A549 (cell line): ENCODE measurements around the gene DLG4. TPM values are rescaled to one million over a fixed set of nuclear protein-coding genes. Genes with fewer than 3 reads are reported as not detected.
A peak's percentile ranks its signal among the peaks of the same experiment; 100 is the strongest.

Experiments
- ATAC-seq, 2 experiments: fragments of 200-7000 bp in 1 of 2; fragments of >200 bp in 1 of 2; cut with Nextera tagmentation in 1 of 2; cut with Tn5 transposase in 1 of 2; 3 replicates each; pipeline versions ENCODE4 v1.8.0 to v1.9.1; 2018 to 2020; ENCODE audit warnings: mild to moderate bottlenecking in 1 of 2, moderate library complexity in 1 of 2
- CTCF ChIA-PET: fragments of 300-600 bp; sonication (Branson Sonifier 250); formaldehyde crosslinking; extraction: SDS; loops from one replicate; lab custom pipeline; 2021; ENCODE audit warnings: antibody characterized with exemption, inconsistent platforms; lab: Yijun Ruan, JAX
- POLR2A ChIA-PET: fragments of 350-600 bp; formaldehyde crosslinking; extraction: SDS; loops from one replicate; lab custom pipeline; 2021; ENCODE audit warnings: antibody characterized with exemption, inconsistent platforms; lab: Yijun Ruan, JAX
- DNase-seq, 2 experiments: peaks; one replicate each; pipeline versions ENCODE4 v3.0.0 to v3.0.0-alpha.2; 2011 to 2016; ENCODE audit warnings: low read depth in 1 of 2, low spot score in 1 of 2
- FAIRE-seq: peaks from 2 replicates; lab custom pipeline; 2011; peaks lifted over from hg19 to GRCh38; lab: Jason Lieb, UNC
- H3K27ac ChIP-seq, 2 experiments: fragments of >200 bp; sonication (Bioruptor Twin); formaldehyde crosslinking; 3 replicates each; pipeline ENCODE4 v1.5.1; 2016 to 2017
- H3K4me1 ChIP-seq: fragments of >200 bp; sonication (Bioruptor Twin); formaldehyde crosslinking; 3 replicates; pipeline ENCODE4 v1.6.1; 2016
- H3K4me2 ChIP-seq: fragments of >200 bp; sonication (Bioruptor Twin); formaldehyde crosslinking; 3 replicates; pipeline ENCODE4 v1.6.1; 2016
- H3K4me3 ChIP-seq: fragments of >200 bp; sonication (Bioruptor Twin); formaldehyde crosslinking; 3 replicates; pipeline ENCODE4 v1.5.1; 2016
- H3K9me3 ChIP-seq: fragments of >200 bp; sonication (Bioruptor Twin); formaldehyde crosslinking; 3 replicates; pipeline ENCODE4 v1.6.1; 2016
- CBX8 ChIP-seq: fragments of 200-600 bp; sonication (generic); IDR thresholded peaks from 2 replicates; pipeline ENCODE4 v1.6.1; 2016
- CHD2 ChIP-seq: fragments of 150-350 bp; IDR thresholded peaks from 2 replicates; pipeline ENCODE4 v1.6.1; 2014; ENCODE audit warnings: low read length; ENCODE audit not compliant: partially characterized antibody
- EHF ChIP-seq: fragments of 250-450 bp; sonication (Bioruptor Pico); IDR thresholded peaks from 2 replicates; pipeline ENCODE4 v1.5.0; 2020; ENCODE audit warnings: mild to moderate bottlenecking
- EHMT2 ChIP-seq: fragments of 200-600 bp; sonication (generic); IDR thresholded peaks from 2 replicates; pipeline ENCODE4 v1.6.1; 2016; ENCODE audit warnings: antibody characterized with exemption, low read depth, mild to moderate bottlenecking, moderate library complexity
- ESRRA ChIP-seq: fragments of 150-350 bp; IDR thresholded peaks from 2 replicates; pipeline ENCODE4 v1.6.1; 2014; ENCODE audit warnings: mild to moderate bottlenecking, low read length, borderline replicate concordance
- HOXA7 ChIP-seq: fragments of 250-450 bp; sonication (Bioruptor Pico); IDR thresholded peaks from 2 replicates; pipeline ENCODE4 v1.5.0; 2020; ENCODE audit warnings: mild to moderate bottlenecking, moderate library complexity
- JUN ChIP-seq, 2 experiments: fragments of >200 bp; sonication (Bioruptor Twin); formaldehyde crosslinking; IDR thresholded peaks; 2 replicates in 1 of 2; 3 replicates in 1 of 2; pipeline ENCODE4 v1.6.1; 2016 to 2017
- KDM1A ChIP-seq: fragments of 200-600 bp; sonication (generic); IDR thresholded peaks from 2 replicates; pipeline ENCODE4 v1.6.1; 2016; ENCODE audit warnings: low read depth, mild to moderate bottlenecking
- MAZ ChIP-seq: fragments of 150-350 bp; IDR thresholded peaks from 2 replicates; pipeline ENCODE4 v1.6.1; 2014; ENCODE audit warnings: antibody characterized with exemption, low read depth, low read length, borderline replicate concordance
- NFE2L2 ChIP-seq: fragments of 150-350 bp; conservative IDR thresholded peaks from 2 replicates; pipeline ENCODE4 v1.6.1; 2014; ENCODE audit warnings: low read length
- NPAS2 ChIP-seq: fragments of 250-450 bp; sonication (Bioruptor Pico); IDR thresholded peaks from 2 replicates; pipeline ENCODE4 v1.8.0; 2022; ENCODE audit warnings: mild to moderate bottlenecking, moderate library complexity, borderline replicate concordance
- PHF8 ChIP-seq: fragments of 200-600 bp; sonication (generic); IDR thresholded peaks from 2 replicates; pipeline ENCODE4 v1.6.1; 2016; ENCODE audit warnings: low read depth, mild to moderate bottlenecking, antibody characterized with exemption, moderate library complexity, borderline replicate concordance
- RARB ChIP-seq: fragments of 250-450 bp; sonication (Bioruptor Pico); IDR thresholded peaks from 2 replicates; pipeline ENCODE4 v1.8.0; 2021; ENCODE audit warnings: mild to moderate bottlenecking, moderate library complexity
- RCOR1 ChIP-seq: fragments of 150-350 bp; IDR thresholded peaks from 2 replicates; pipeline ENCODE4 v1.6.1; 2014; ENCODE audit warnings: antibody characterized with exemption, low read length, low read depth
- RFX5 ChIP-seq: fragments of 450-650 bp; IDR thresholded peaks from 2 replicates; pipeline ENCODE4 v1.7.1; 2014; ENCODE audit warnings: antibody characterized with exemption, mild to moderate bottlenecking, moderate library complexity
- SMC3 ChIP-seq: fragments of >200 bp; sonication (Bioruptor Twin); formaldehyde crosslinking; IDR thresholded peaks from 3 replicates; pipeline ENCODE4 v1.6.1; 2018; ENCODE audit warnings: inconsistent platforms
- TFCP2L1 ChIP-seq: fragments of 250-450 bp; sonication (Bioruptor Pico); IDR thresholded peaks from 2 replicates; pipeline ENCODE4 v1.5.0; 2021; ENCODE audit warnings: mild to moderate bottlenecking
- TP53 ChIP-seq: fragments of 250-450 bp; sonication (Bioruptor Pico); IDR thresholded peaks from 2 replicates; pipeline ENCODE4 v1.5.0; 2021; ENCODE audit warnings: mild to moderate bottlenecking, moderate library complexity
- ZC3H11A ChIP-seq: fragments of 450-650 bp; IDR thresholded peaks from 2 replicates; pipeline ENCODE4 v1.6.1; 2014; ENCODE audit warnings: antibody characterized with exemption, mild to moderate bottlenecking
- ZNF302 ChIP-seq: fragments of 250-450 bp; sonication (Bioruptor Pico); IDR thresholded peaks from 2 replicates; pipeline ENCODE4 v1.9.0; 2021; ENCODE audit warnings: inconsistent platforms, mild to moderate bottlenecking, moderate library complexity
- WGBS: methylation state at CpG from one replicate; pipeline ENCODE4 v1.1.6; 2017; ENCODE audit errors: missing lambda C conversion rate; 5-methylcytosine and 5-hydroxymethylcytosine counted together
- polyA plus RNA-seq, 4 experiments: library from polyadenylated mRNA; depleted of rRNA in 3 of 4; stranded (reverse); fragments of >200 nt; fragmentation: RNase III in 1 of 4; extraction: RNeasy Plus Mini Kit Qiagen cat#74134 plus additional on column Dnase treatment in 1 of 4; gene quantifications; 2 replicates in 3 of 4; 3 replicates in 1 of 4; pipeline ENCODE4 v1.2.3, GENCODE V29; 2011 to 2017
- TF ChIP-seq, protein P1 (sequence below): fragments of 250-450 bp; sonication (Bioruptor Pico); IDR thresholded peaks from 2 replicates; pipeline ENCODE4 v1.5.0; 2020; ENCODE audit warnings: low read depth, mild to moderate bottlenecking, moderate library complexity
- TF ChIP-seq, protein P2 (sequence below): IDR thresholded peaks from 2 replicates; pipeline ENCODE4 v1.6.1; 2012
- TF ChIP-seq, protein P3 (sequence below): fragments of >200 bp; sonication (Bioruptor Twin); formaldehyde crosslinking; IDR thresholded peaks from 3 replicates; pipeline ENCODE4 v1.6.1; 2016
- TF ChIP-seq, protein P4 (sequence below): IDR thresholded peaks from 2 replicates; pipeline ENCODE4 v1.6.1; 2012

Gene DLG4
- polyA plus RNA-seq, 2 of the 4 experiments (the other 2 are of a cell fraction), result 8.3 to 21.3 TPM

DNA sequence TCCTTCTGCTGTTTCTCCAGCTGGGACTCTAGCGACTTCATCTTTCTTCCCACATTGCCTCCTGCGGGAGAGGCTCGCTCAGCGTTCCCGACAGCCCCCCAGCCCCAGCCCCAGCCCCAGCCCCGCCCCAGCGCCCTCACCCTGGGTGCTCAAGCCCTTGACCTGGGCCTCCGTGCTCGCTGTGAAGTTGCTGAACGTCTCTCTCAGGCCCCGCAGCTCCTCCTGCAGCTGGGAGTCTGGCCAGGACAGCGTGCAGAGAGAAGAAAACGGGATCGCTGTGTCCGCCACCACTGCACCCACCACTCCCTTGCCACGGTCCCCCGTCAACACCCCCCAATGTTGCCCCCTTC is 42.8 kb downstream of the DLG4 start:
- H3K4me2 ChIP-seq, result peak overlapping the region; percentile 100
- no peak for TF ChIP-seq EHF (CRISPR knock-in tag)
- no peak for TF ChIP-seq RFX5
- TF ChIP-seq CHD2, result no peak
- no peak for TF ChIP-seq KDM1A
- no peak for TF ChIP-seq HOXA7 (CRISPR knock-in tag)
- TF ChIP-seq NPAS2 (CRISPR knock-in tag), result no peak
- no peak for TF ChIP-seq RARB (CRISPR knock-in tag)
- no peak for TF ChIP-seq EHMT2
- DNase-seq, result no peak
- H3K27ac ChIP-seq, result peak overlapping the region; percentile 41 to 88; a peak in 5 of 6 replicates
- 20% methylated on average over 14 of the region's 17 CpGs for WGBS
- peaks cover 23% of the 10 kb centered on the region for H3K4me1 ChIP-seq
- POLR2A ChIA-PET, result interaction anchor here (0.6 to 1.5 kb wide), 6 partner anchors 9 to 141 kb away, joined by 3 to 7 read pairs (median 4); partner anchors contain the start of genes ACADVL, DLG4, DVL2 and SLC16A13
- FAIRE-seq, result no peak
- H3K4me3 ChIP-seq, result peak overlapping the region; percentile 54; the same call in 2 of the 3 replicates
- ATAC-seq, result 0 out of 6 replicates have a peak, but pooled peaks of 1 of the 2 experiments have one; percentile 2
- CTCF ChIA-PET, result interaction anchor here (0.7 to 10.7 kb wide), 42 partner anchors 9 to 262 kb away, joined by 3 to 314 read pairs (median 8); partner anchors contain the start of genes ACADVL, DLG4, SLC16A11 and SLC16A13
- no peaks in the 10 kb centered on the region for H3K9me3 ChIP-seq

DNA sequence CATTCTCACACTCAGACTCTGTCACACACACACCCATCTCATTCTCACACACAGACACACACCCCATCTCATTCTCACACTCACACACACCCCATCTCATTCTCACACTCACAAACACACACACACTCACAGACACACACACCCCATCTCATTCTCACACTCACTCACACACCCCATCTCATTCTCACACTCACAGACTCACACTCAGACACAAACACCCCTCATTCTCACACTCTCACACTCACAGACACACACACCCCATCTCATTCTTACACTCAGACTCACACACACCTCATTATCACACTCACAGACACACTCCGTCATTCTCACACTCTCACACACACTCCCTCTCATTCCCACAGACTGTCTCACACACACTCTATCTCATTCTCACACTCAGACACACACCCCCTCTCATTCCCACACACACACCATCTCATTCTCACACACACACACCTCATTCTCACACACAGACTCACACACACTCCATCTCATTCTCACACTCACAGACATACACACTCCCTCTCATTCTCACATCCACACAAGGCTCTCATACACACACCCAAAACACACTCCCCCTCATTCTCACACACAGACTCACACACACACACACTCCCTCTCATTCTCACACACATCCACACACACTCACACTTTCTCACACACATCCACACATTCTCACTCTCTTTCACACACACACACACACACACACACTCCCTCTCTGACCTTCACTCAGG is 43.4 kb downstream of the DLG4 start:
- WGBS, result 70% methylated on average over 1 of the region's 1 CpG
- CTCF ChIA-PET, result interaction anchor here (1.4 to 10.7 kb wide), 19 partner anchors 11 to 199 kb away, joined by 4 to 314 read pairs (median 12); partner anchors contain the start of gene SLC16A11
- Histone ChIP-seq H3K4me1 (peaks cover 24% of the 10 kb centered on the region), H3K9me3 (no peaks in the 10 kb centered on the region), H3K4me3 (no peak overlapping the region), H3K27ac (no peak overlapping the region; a peak in 1 of 6 replicates), H3K4me2 (no peak overlapping the region)
- no peak for DNase-seq
- FAIRE-seq, result no peak
- POLR2A ChIA-PET, result no interaction called here
- TF ChIP-seq, protein P1, sequence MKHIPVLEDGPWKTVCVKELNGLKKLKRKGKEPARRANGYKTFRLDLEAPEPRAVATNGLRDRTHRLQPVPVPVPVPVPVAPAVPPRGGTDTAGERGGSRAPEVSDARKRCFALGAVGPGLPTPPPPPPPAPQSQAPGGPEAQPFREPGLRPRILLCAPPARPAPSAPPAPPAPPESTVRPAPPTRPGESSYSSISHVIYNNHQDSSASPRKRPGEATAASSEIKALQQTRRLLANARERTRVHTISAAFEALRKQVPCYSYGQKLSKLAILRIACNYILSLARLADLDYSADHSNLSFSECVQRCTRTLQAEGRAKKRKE, result no peak
- TF ChIP-seq NFE2L2, result no peak
- no peak for TF ChIP-seq RARB (CRISPR knock-in tag)
- no peak for TF ChIP-seq PHF8
- no peak for TF ChIP-seq ZC3H11A
- TF ChIP-seq TP53 (CRISPR knock-in tag), result no peak
- TF ChIP-seq RFX5, result no peak
- no peak for TF ChIP-seq SMC3
- TF ChIP-seq ZNF302 (CRISPR knock-in tag), result no peak
- TF ChIP-seq, protein P2, sequence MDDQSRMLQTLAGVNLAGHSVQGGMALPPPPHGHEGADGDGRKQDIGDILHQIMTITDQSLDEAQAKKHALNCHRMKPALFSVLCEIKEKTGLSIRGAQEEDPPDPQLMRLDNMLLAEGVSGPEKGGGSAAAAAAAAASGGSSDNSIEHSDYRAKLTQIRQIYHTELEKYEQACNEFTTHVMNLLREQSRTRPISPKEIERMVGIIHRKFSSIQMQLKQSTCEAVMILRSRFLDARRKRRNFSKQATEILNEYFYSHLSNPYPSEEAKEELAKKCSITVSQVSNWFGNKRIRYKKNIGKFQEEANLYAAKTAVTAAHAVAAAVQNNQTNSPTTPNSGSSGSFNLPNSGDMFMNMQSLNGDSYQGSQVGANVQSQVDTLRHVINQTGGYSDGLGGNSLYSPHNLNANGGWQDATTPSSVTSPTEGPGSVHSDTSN, result no peak
- TF ChIP-seq, protein P3, sequence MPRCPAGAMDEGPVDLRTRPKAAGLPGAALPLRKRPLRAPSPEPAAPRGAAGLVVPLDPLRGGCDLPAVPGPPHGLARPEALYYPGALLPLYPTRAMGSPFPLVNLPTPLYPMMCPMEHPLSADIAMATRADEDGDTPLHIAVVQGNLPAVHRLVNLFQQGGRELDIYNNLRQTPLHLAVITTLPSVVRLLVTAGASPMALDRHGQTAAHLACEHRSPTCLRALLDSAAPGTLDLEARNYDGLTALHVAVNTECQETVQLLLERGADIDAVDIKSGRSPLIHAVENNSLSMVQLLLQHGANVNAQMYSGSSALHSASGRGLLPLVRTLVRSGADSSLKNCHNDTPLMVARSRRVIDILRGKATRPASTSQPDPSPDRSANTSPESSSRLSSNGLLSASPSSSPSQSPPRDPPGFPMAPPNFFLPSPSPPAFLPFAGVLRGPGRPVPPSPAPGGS, result no peak
- TF ChIP-seq RCOR1, result no peak
- TF ChIP-seq CBX8, result no peak
- no peak for ATAC-seq

DNA sequence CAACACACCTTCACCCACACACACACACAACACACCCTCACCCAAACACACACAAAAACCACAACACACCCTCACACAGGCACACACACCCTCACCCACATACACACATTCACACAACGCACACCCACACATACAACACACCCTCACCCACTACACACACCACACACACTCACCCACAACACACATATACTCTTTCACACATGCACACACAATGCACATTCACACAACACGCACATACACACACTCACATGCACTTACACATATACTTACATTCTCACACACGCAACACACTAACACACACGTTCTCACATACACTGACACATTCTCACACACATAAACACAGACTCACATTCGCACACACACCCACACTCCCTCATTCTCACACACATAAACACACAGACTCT is 44.3 kb downstream of the DLG4 start:
- POLR2A ChIA-PET, result no interaction called here
- Histone ChIP-seq H3K4me3 (no peak overlapping the region), H3K9me3 (no peaks in the 10 kb centered on the region), H3K4me1 (peaks cover 26% of the 10 kb centered on the region), H3K4me2 (no peak overlapping the region), H3K27ac (no peak overlapping the region)
- TF ChIP-seq TFCP2L1 (CRISPR knock-in tag), result no peak
- no peak for TF ChIP-seq SMC3
- TF ChIP-seq KDM1A, result no peak
- TF ChIP-seq NPAS2 (CRISPR knock-in tag), result no peak
- no peak for TF ChIP-seq ESRRA
- no peak for TF ChIP-seq JUN (IDR thresholded peaks at IDR 0.05)
- no peak for TF ChIP-seq MAZ
- TF ChIP-seq, protein P4, sequence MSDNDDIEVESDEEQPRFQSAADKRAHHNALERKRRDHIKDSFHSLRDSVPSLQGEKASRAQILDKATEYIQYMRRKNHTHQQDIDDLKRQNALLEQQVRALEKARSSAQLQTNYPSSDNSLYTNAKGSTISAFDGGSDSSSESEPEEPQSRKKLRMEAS, result no peak
- FAIRE-seq (peak; percentile 49), ATAC-seq (no peak), DNase-seq (no peak)
- CTCF ChIA-PET, result no interaction called here
- WGBS, result 72% methylated on average over 5 of the region's 5 CpGs
